HFF-Myc (cell line): ENCODE data around the gene PKIB.

Experiments
- DNase-seq: peaks from one replicate; pipeline ENCODE4 v3.0.0-alpha.2; 2011; ENCODE audit warnings: low read depth; ENCODE audit errors: extremely low read depth
- H3K4me3 ChIP-seq: replicated peaks from 2 replicates; pipeline ENCODE4 v1.5.1; 2011; ENCODE audit warnings: low read depth, mild to moderate bottlenecking, control low read depth, low read length
- CTCF ChIP-seq: IDR thresholded peaks from 2 replicates; pipeline ENCODE4 v1.5.1; 2012; ENCODE audit warnings: mild to moderate bottlenecking, low read depth, low read length, control low read depth; ENCODE audit errors: missing control alignments

PKIB gene

GRCh38 chr6:122712093-122712447 is 101.9 kb downstream of the PKIB start:
- TF ChIP-seq CTCF, result no peak
- no peak overlapping the region for H3K4me3 ChIP-seq
- DNase-seq, result no peak

- H3K4me3 ChIP-seq, result no peak overlapping the region
- DNase-seq, result no peak
- no peak for TF ChIP-seq CTCF
Measured at GRCh38 chr6:122712448-122713137, 102.4 kb downstream of the PKIB start.

GRCh38 chr6:122713138-122713537 is 102.9 kb downstream of the PKIB start:
- DNase-seq, result no peak
- no peak for TF ChIP-seq CTCF
- H3K4me3 ChIP-seq, result no peak overlapping the region

- no peak for DNase-seq
- no peak overlapping the region for H3K4me3 ChIP-seq
- no peak for TF ChIP-seq CTCF
Measured at GRCh38 chr6:122714059-122714458, 103.9 kb downstream of the PKIB start.

- no peak for TF ChIP-seq CTCF
- H3K4me3 ChIP-seq, result no peak overlapping the region
- no peak for DNase-seq
Measured at GRCh38 chr6:122715725-122716124, 105.5 kb downstream of the PKIB start.

- no peak for DNase-seq
- no peak for TF ChIP-seq CTCF
Measured at GRCh38 chr6:122717350-122717749, 107.1 kb downstream of the PKIB start.

GRCh38 chr6:122718616-122719015 is 108.4 kb downstream of the PKIB start:
- no peak overlapping the region for H3K4me3 ChIP-seq
- no peak for TF ChIP-seq CTCF
- no peak for DNase-seq

More at GRCh38 chr6:122717350-122717749, 107.1 kb downstream of the PKIB start:
- no peak overlapping the region for H3K4me3 ChIP-seq
